Fibroblast of lung (primary cell): ENCODE data around the gene PDE11A.

Experiments used
- CTCF ChIP-seq, 2 donors: IDR thresholded peaks in 1 of 2; conservative IDR thresholded peaks in 1 of 2; 1 replicate in 1 of 2; 2 replicates in 1 of 2; pipeline ENCODE4 v1.5.1; 2011 to 2012; ENCODE audit warnings: low read length in 2 of 2, control low read depth in 1 of 2, inconsistent platforms in 1 of 2, low read depth in 1 of 2, mild to moderate bottlenecking in 1 of 2
- EZH2 ChIP-seq: IDR thresholded peaks from 2 replicates; pipeline ENCODE4 v1.5.1; 2012; ENCODE audit warnings: low read length, control low read depth, mild to moderate bottlenecking; ENCODE audit errors: missing control alignments

DNA sequence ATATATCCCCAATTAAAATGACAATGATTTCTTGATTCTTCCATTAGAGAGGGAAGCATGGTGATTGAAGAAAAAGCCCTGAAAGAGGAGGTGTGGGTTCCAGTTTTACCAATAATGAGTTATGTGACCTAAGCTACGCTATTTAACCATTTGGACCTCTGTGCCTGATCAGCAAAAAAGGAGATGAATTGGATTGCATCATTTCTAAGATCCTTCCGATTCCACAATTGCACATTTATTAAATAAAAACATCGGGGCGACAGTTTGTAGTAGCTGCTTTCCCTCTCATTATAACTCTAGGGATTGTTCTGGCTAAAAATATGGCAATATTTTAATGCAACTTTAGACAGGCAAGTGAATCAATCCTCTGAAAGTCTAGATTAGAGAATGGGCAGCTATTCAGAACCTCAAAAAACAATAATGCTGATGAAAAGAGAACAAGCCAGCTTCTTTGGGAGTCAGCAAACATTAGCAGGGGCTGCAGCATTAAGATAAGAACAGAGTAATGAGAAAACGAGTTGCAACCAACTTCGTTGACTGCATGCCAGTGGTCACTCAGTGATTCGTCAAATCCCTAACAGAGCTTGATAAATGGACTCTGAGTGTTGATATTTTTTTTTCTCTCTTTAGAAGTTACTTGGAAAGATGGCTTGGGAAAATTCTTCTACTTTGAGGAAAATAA is 378.8 kb downstream of the PDE11A start:
- TF ChIP-seq CTCF (conservative IDR thresholded peaks at IDR 0.05 in 1 of 2, IDR thresholded peaks at IDR 0.05 in 1 of 2; ENCODE audit: low read depth in 1 of 2, low read length in 2 of 2): no peak
- no peak for TF ChIP-seq EZH2
